K562 (cell line): ENCODE data around the gene UBASH3A. TPM values are rescaled to one million over a fixed set of nuclear protein-coding genes. Genes with fewer than 3 reads are reported as not detected.
A peak's percentile ranks its signal among the peaks of the same experiment; 100 is the strongest.

ENCODE experiments used
- CTBP1 ChIP-seq: fragments of 450-650 bp; IDR thresholded peaks from 2 replicates; pipeline ENCODE4 v1.6.1; 2016; ENCODE audit warnings: borderline replicate concordance
- GABPA ChIP-seq: fragments of 200-800 bp; sonication (Bioruptor generic); conservative IDR thresholded peaks from 2 replicates; pipeline ENCODE4 v1.6.1; 2016; ENCODE audit warnings: low read depth, missing genetic modification characterization, missing compliant biosample characterization
- HNRNPUL1 ChIP-seq: fragments of 200-400 bp; formaldehyde crosslinking; IDR thresholded peaks from 2 replicates; pipeline ENCODE4 v1.6.1; 2017; ENCODE audit warnings: low read length
- PHB2 ChIP-seq: fragments of 450-650 bp; IDR thresholded peaks from 2 replicates; pipeline ENCODE4 v1.6.1; 2017; ENCODE audit warnings: low read depth
- RBM39 ChIP-seq: fragments of 200-400 bp; formaldehyde crosslinking; optimal IDR thresholded peaks from 2 replicates; pipeline ENCODE3; 2018; ENCODE audit warnings: low read depth, low read length
- RFX5 ChIP-seq: IDR thresholded peaks from 2 replicates; pipeline ENCODE4 v1.6.1; 2011; ENCODE audit warnings: low read depth, mild to moderate bottlenecking, improper control_type of control experiment, low read length
- SP1 ChIP-seq: sonication (generic); formaldehyde crosslinking; IDR thresholded peaks from 2 replicates; pipeline ENCODE4 v1.8.1; 2022; ENCODE audit warnings: mild to moderate bottlenecking, missing genetic modification reagents
- SREBF2 ChIP-seq: sonication (generic); formaldehyde crosslinking; IDR thresholded peaks from 2 replicates; pipeline ENCODE4 v1.4.0; 2020; ENCODE audit warnings: mild to moderate bottlenecking, missing genetic modification reagents
- TFAM ChIP-seq: fragments of 250-450 bp; sonication (Bioruptor Pico); conservative IDR thresholded peaks from 2 replicates; pipeline ENCODE4 v1.5.0; 2021; ENCODE audit warnings: mild to moderate bottlenecking, moderate library complexity
- ZNF445 ChIP-seq: fragments of 250-450 bp; sonication (Bioruptor Pico); IDR thresholded peaks from 2 replicates; pipeline ENCODE4 v1.4.0; 2020; ENCODE audit warnings: low read depth, mild to moderate bottlenecking, moderate library complexity
- polyA plus RNA-seq, 8 experiments: library from polyadenylated mRNA; depleted of rRNA in 4 of 8; stranded (reverse) in 5 of 8; unstranded in 3 of 8; fragments of >200 nt; fragmentation: Nextera tagmentation in 2 of 8; fragmentation: Illumina TruSeq in 1 of 8; extraction: Ambion mirVana in 2 of 8; extraction: Trizol in 1 of 8; gene quantifications; 2 replicates each; pipeline versions ENCODE4 v1.2.1 to v1.2.3, GENCODE V29; 2011 to 2014; ENCODE audit warnings: inconsistent platforms in 1 of 8, missing spikeins in 1 of 8
- total RNA-seq, 7 experiments: library from RNA; depleted of rRNA in 6 of 7; stranded (reverse); fragments of >200 nt in 6 of 7; fragmentation: Illumina TruSeq in 2 of 7; extraction: Trizol in 2 of 7; gene quantifications; 2 replicates each; pipeline versions ENCODE4 v1.2.1 to v1.2.3, GENCODE V29; 2011 to 2021; ENCODE audit warnings: low replicate concordance in 1 of 7
- TF ChIP-seq, protein P1 (sequence below), 2 experiments: fragments of 450-650 bp; IDR thresholded peaks; 2 replicates each; pipeline ENCODE4 v1.6.1; 2018; ENCODE audit warnings: mild to moderate bottlenecking in 2 of 2, low read depth in 1 of 2; ENCODE audit not compliant: partially characterized antibody in 2 of 2
- TF ChIP-seq, protein P2 (sequence below): fragments of 450-650 bp; IDR thresholded peaks from 2 replicates; pipeline ENCODE4 v1.6.1; 2017; ENCODE audit warnings: antibody characterized with exemption
- TF ChIP-seq, protein P3 (sequence below): fragments of 250-450 bp; sonication (Bioruptor Pico); IDR thresholded peaks from 2 replicates; pipeline ENCODE4 v1.4.0; 2020; ENCODE audit warnings: mild to moderate bottlenecking, moderate library complexity
- TF ChIP-seq, protein P4 (sequence below): fragments of 250-450 bp; sonication (Bioruptor Pico); IDR thresholded peaks from 2 replicates; pipeline ENCODE4 v1.5.0; 2021; ENCODE audit warnings: mild to moderate bottlenecking, borderline replicate concordance
- TF ChIP-seq, protein P5 (sequence below): fragments of 450-650 bp; IDR thresholded peaks from 2 replicates; pipeline ENCODE4 v1.6.1; 2016; ENCODE audit warnings: mild to moderate bottlenecking

The UBASH3A gene
- total and polyA plus RNA-seq, 9 of the 15 experiments (the other 6 are each of a cell fraction or from before 2014, with no cell fraction given), result 0.23 to 1.8 (median 1.1) TPM

DNA sequence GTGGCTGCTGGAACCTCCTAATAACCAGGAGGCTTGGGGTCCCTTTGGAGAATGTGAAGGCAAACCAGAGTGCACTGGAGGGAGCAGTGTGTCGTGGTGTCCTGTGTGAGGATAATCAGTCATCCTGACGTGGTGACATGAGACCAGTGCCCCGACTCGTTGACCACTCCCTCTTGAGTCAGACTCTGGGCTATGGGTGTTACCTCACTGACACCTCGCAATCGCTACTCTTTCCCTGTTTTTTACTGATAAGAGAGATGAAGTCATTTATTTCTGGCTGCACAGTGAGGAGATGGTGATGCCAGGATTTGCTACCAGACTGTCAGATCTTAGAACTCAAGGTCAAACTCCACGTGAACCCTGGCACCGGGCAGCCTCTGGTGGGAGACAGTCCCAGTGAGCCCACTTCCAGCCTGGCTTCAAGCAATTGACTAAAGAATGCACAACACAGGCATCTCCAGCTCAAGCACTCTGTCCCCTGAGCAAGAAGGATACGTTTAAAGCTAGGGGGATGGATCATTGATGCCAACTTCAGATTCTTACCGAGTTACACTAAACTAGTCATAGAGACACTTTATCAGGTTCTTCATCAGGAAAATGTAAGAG, 30.3 kb downstream of the UBASH3A start (continued):
- TF ChIP-seq, protein P1, sequence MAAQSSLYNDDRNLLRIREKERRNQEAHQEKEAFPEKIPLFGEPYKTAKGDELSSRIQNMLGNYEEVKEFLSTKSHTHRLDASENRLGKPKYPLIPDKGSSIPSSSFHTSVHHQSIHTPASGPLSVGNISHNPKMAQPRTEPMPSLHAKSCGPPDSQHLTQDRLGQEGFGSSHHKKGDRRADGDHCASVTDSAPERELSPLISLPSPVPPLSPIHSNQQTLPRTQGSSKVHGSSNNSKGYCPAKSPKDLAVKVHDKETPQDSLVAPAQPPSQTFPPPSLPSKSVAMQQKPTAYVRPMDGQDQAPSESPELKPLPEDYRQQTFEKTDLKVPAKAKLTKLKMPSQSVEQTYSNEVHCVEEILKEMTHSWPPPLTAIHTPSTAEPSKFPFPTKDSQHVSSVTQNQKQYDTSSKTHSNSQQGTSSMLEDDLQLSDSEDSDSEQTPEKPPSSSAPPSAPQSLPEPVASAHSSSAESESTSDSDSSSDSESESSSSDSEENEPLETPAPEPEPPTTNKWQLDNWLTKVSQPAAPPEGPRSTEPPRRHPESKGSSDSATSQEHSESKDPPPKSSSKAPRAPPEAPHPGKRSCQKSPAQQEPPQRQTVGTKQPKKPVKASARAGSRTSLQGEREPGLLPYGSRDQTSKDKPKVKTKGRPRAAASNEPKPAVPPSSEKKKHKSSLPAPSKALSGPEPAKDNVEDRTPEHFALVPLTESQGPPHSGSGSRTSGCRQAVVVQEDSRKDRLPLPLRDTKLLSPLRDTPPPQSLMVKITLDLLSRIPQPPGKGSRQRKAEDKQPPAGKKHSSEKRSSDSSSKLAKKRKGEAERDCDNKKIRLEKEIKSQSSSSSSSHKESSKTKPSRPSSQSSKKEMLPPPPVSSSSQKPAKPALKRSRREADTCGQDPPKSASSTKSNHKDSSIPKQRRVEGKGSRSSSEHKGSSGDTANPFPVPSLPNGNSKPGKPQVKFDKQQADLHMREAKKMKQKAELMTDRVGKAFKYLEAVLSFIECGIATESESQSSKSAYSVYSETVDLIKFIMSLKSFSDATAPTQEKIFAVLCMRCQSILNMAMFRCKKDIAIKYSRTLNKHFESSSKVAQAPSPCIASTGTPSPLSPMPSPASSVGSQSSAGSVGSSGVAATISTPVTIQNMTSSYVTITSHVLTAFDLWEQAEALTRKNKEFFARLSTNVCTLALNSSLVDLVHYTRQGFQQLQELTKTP (IDR thresholded peaks at IDR 0.05; ENCODE audit: low read depth in 1 of 2, partially characterized antibody in 2 of 2), result no peak
- TF ChIP-seq RFX5 (no peak), TFAM (CRISPR knock-in tag) (no peak), RBM39 (no peak), SREBF2 (no peak), ZNF445 (CRISPR knock-in tag) (no peak), SP1 (no peak; the same call in 1 of the 2 replicates), CTBP1 (peak; percentile 85; the same call in 1 of the 2 replicates), HNRNPUL1 (no peak), GABPA (tag) (no peak), PHB2 (no peak)
- TF ChIP-seq, protein P2, sequence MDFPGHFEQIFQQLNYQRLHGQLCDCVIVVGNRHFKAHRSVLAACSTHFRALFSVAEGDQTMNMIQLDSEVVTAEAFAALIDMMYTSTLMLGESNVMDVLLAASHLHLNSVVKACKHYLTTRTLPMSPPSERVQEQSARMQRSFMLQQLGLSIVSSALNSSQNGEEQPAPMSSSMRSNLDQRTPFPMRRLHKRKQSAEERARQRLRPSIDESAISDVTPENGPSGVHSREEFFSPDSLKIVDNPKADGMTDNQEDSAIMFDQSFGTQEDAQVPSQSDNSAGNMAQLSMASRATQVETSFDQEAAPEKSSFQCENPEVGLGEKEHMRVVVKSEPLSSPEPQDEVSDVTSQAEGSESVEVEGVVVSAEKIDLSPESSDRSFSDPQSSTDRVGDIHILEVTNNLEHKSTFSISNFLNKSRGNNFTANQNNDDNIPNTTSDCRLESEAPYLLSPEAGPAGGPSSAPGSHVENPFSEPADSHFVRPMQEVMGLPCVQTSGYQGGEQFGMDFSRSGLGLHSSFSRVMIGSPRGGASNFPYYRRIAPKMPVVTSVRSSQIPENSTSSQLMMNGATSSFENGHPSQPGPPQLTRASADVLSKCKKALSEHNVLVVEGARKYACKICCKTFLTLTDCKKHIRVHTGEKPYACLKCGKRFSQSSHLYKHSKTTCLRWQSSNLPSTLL, result no peak
- TF ChIP-seq, protein P3, sequence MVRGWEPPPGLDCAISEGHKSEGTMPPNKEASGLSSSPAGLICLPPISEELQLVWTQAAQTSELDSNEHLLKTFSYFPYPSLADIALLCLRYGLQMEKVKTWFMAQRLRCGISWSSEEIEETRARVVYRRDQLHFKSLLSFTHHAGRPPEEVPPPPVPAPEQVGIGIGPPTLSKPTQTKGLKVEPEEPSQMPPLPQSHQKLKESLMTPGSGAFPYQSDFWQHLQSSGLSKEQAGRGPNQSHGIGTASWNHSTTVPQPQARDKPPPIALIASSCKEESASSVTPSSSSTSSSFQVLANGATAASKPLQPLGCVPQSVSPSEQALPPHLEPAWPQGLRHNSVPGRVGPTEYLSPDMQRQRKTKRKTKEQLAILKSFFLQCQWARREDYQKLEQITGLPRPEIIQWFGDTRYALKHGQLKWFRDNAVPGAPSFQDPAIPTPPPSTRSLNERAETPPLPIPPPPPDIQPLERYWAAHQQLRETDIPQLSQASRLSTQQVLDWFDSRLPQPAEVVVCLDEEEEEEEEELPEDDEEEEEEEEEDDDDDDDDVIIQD (CRISPR knock-in tag), result no peak
- TF ChIP-seq, protein P4, sequence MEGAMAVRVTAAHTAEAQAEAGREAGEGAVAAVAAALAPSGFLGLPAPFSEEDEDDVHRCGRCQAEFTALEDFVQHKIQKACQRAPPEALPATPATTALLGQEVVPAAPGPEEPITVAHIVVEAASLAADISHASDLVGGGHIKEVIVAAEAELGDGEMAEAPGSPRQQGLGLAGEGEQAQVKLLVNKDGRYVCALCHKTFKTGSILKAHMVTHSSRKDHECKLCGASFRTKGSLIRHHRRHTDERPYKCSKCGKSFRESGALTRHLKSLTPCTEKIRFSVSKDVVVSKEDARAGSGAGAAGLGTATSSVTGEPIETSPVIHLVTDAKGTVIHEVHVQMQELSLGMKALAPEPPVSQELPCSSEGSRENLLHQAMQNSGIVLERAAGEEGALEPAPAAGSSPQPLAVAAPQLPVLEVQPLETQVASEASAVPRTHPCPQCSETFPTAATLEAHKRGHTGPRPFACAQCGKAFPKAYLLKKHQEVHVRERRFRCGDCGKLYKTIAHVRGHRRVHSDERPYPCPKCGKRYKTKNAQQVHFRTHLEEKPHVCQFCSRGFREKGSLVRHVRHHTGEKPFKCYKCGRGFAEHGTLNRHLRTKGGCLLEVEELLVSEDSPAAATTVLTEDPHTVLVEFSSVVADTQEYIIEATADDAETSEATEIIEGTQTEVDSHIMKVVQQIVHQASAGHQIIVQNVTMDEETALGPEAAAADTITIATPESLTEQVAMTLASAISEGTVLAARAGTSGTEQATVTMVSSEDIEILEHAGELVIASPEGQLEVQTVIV (CRISPR knock-in tag), result no peak
- TF ChIP-seq, protein P5, sequence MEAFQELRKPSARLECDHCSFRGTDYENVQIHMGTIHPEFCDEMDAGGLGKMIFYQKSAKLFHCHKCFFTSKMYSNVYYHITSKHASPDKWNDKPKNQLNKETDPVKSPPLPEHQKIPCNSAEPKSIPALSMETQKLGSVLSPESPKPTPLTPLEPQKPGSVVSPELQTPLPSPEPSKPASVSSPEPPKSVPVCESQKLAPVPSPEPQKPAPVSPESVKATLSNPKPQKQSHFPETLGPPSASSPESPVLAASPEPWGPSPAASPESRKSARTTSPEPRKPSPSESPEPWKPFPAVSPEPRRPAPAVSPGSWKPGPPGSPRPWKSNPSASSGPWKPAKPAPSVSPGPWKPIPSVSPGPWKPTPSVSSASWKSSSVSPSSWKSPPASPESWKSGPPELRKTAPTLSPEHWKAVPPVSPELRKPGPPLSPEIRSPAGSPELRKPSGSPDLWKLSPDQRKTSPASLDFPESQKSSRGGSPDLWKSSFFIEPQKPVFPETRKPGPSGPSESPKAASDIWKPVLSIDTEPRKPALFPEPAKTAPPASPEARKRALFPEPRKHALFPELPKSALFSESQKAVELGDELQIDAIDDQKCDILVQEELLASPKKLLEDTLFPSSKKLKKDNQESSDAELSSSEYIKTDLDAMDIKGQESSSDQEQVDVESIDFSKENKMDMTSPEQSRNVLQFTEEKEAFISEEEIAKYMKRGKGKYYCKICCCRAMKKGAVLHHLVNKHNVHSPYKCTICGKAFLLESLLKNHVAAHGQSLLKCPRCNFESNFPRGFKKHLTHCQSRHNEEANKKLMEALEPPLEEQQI, result no peak
